ENCODE measurements around the gene ASB2. TPM values are rescaled to one million over a fixed set of nuclear protein-coding genes. Genes with fewer than 3 reads are reported as not detected.

The ASB2 gene
- total and polyA plus RNA-seq, 2 of the 13 experiments (the other 11 are each of a cell fraction or from before 2014, with no cell fraction given): 0.82 to 4.1 TPM

DNA sequence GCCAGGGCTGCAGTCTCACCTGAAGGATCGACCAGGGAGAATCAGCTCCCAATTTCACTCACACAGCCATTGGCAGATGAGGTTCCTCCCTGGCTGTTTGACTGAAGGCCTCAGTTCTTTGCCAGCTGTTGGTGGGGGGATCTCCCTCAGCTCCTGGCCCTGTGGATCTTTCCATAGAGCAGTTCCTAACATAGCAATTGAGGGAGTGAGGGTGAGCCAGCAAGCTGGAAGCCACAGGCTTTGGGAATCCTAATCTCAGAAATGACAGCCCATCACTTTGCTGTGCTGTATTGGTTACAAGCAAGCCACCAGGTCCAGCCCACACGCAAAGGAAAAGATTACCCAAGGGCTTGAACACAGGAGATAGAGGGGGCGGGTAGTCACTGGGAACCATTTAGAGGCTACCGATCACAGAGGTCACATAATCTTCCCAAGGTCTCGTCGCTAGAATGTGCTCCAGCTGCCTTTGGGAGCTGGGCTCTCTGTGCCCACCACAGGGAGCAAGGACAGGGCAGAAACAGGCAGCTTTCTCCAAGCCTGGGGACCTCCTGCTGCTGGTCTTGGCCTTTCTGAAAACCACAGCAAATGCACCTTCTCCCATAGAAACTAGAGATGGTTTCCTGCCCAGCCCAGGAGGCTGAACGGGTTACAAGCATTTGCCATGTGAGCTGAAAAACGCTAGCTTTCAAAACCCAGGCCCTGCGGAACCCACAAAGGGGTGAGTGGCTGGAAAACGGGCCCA, 45.2 kb upstream of the ASB2 start (continued):
- TF ChIP-seq ZNF407 (CRISPR knock-in tag; IDR thresholded peaks at IDR 0.05; ENCODE audit: not compliant biosample characterization) (no peak), AGO1 (IDR thresholded peaks at IDR 0.05; ENCODE audit: low read depth, low read length, poor library complexity, severe bottlenecking) (no peak), ZSCAN31 (CRISPR knock-in tag; IDR thresholded peaks at IDR 0.05; ENCODE audit: low read depth) (no peak), UBTF (CRISPR knock-in tag; IDR thresholded peaks at IDR 0.05) (no peak), ZFY (CRISPR knock-in tag; IDR thresholded peaks at IDR 0.05) (peak; percentile 31; the same call in 1 of the 2 replicates), ELF1 (CRISPR knock-in tag; IDR thresholded peaks at IDR 0.05) (no peak), ZNF205 (CRISPR knock-in tag; IDR thresholded peaks at IDR 0.05) (no peak), SSRP1 (CRISPR knock-in tag; IDR thresholded peaks at IDR 0.05) (no peak), REPIN1 (CRISPR knock-in tag; IDR thresholded peaks at IDR 0.05; ENCODE audit: borderline replicate concordance, low read depth) (no peak), JDP2 (CRISPR knock-in tag; IDR thresholded peaks at IDR 0.05; ENCODE audit: borderline replicate concordance) (no peak), ZNF782 (CRISPR knock-in tag; IDR thresholded peaks at IDR 0.05; ENCODE audit: borderline replicate concordance) (peak; percentile 49; the same call in 1 of the 2 replicates)
- TF ChIP-seq, protein P1, sequence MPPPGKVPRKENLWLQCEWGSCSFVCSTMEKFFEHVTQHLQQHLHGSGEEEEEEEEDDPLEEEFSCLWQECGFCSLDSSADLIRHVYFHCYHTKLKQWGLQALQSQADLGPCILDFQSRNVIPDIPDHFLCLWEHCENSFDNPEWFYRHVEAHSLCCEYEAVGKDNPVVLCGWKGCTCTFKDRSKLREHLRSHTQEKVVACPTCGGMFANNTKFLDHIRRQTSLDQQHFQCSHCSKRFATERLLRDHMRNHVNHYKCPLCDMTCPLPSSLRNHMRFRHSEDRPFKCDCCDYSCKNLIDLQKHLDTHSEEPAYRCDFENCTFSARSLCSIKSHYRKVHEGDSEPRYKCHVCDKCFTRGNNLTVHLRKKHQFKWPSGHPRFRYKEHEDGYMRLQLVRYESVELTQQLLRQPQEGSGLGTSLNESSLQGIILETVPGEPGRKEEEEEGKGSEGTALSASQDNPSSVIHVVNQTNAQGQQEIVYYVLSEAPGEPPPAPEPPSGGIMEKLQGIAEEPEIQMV (CRISPR knock-in tag; IDR thresholded peaks at IDR 0.05; ENCODE audit: low read depth): 0 out of 2 replicates have a peak, but pooled peaks have one; percentile 33
- TF ChIP-seq, protein P2, sequence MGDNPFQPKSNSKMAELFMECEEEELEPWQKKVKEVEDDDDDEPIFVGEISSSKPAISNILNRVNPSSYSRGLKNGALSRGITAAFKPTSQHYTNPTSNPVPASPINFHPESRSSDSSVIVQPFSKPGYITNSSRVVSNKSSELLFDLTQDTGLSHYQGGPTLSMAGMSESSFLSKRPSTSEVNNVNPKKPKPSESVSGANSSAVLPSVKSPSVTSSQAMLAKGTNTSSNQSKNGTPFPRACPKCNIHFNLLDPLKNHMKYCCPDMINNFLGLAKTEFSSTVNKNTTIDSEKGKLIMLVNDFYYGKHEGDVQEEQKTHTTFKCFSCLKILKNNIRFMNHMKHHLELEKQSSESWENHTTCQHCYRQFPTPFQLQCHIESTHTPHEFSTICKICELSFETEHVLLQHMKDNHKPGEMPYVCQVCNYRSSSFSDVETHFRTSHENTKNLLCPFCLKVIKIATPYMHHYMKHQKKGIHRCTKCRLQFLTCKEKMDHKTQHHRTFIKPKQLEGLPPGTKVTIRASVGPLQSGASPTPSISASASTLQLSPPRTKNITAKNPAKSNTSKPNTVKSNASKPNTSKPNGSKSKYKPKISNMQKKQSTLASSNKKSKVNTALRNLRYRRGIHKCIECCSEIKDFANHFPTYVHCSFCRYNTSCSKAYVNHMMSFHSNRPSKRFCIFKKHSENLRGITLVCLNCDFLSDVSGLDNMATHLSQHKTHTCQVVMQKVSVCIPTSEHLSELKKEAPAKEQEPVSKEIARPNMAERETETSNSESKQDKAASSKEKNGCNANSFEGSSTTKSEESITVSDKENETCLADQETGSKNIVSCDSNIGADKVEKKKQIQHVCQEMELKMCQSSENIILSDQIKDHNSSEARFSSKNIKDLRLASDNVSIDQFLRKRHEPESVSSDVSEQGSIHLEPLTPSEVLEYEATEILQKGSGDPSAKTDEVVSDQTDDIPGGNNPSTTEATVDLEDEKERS (CRISPR knock-in tag; IDR thresholded peaks at IDR 0.05): no peak
